Measurements from ENCODE around the gene VOPP1. TPM values are rescaled to one million over a fixed set of nuclear protein-coding genes. Genes with fewer than 3 reads are reported as not detected.

Gene VOPP1
- total and polyA plus RNA-seq, 10 of the 15 experiments (the other 5 are each of a cell fraction or from before 2014, with no cell fraction given), result 32.8 to 206 (median 129) TPM

GRCh38 chr7:55533050-55533728 lies 39.1 kb downstream of the VOPP1 start (continued):
- TF ChIP-seq SIX5 (IDR thresholded peaks at IDR 0.05; ENCODE audit: low read depth, low read length, severe bottlenecking), result no peak
- TF ChIP-seq ZBTB33 (IDR thresholded peaks at IDR 0.05), result no peak
- peak; percentile 95 for TF ChIP-seq ATF7 (IDR thresholded peaks at IDR 0.05; ENCODE audit: low read depth)
- TF ChIP-seq ZNF217 (IDR thresholded peaks at IDR 0.05), result peak; percentile 42; the same call in 1 of the 2 replicates
- TF ChIP-seq CREB1 (IDR thresholded peaks at IDR 0.05; ENCODE audit: low read depth), result no peak
- no peak for TF ChIP-seq CBX5 (IDR thresholded peaks at IDR 0.05; ENCODE audit: low read depth)
- TF ChIP-seq ZBTB11 (CRISPR knock-in tag; IDR thresholded peaks at IDR 0.05), result no peak
- no peak for TF ChIP-seq HDAC2 (IDR thresholded peaks at IDR 0.05)
- peak; percentile 99 for TF ChIP-seq DPF2 (IDR thresholded peaks at IDR 0.05)
- peak; percentile 97 for TF ChIP-seq MTA2 (IDR thresholded peaks at IDR 0.05; ENCODE audit: low read depth)
- peak; percentile 88 for TF ChIP-seq BCL3 (IDR thresholded peaks at IDR 0.05; ENCODE audit: borderline replicate concordance, insufficient read depth, low read depth, low read length, poor library complexity, severe bottlenecking)
- TF ChIP-seq PAX8 (IDR thresholded peaks at IDR 0.05), result no peak
- 0 out of 2 replicates have a peak, but pooled peaks have one; percentile 54 for TF ChIP-seq ZNF592 (IDR thresholded peaks at IDR 0.05)
- TF ChIP-seq TCF7 (IDR thresholded peaks at IDR 0.05; ENCODE audit: borderline replicate concordance), result peak; percentile 96
- TF ChIP-seq ZNF622 (IDR thresholded peaks at IDR 0.05), result no peak
